HepG2 (cell line): ENCODE data around the gene SAPCD2. TPM values are rescaled to one million over a fixed set of nuclear protein-coding genes. Genes with fewer than 3 reads are reported as not detected.

Experiments
- ARNT2 ChIP-seq: sonication (generic); formaldehyde crosslinking; IDR thresholded peaks from 2 replicates; pipeline ENCODE4 v1.8.0; 2022; ENCODE audit warnings: mild to moderate bottlenecking, low read depth, missing genetic modification reagents, moderate library complexity
- CEBPG ChIP-seq: IDR thresholded peaks from 2 replicates; pipeline ENCODE4 v1.6.1; 2016
- GABPB1 ChIP-seq: IDR thresholded peaks from 2 replicates; pipeline ENCODE4 v1.6.1; 2016; ENCODE audit warnings: mild to moderate bottlenecking, missing genetic modification reagents, moderate library complexity, missing compliant biosample characterization
- HOXD1 ChIP-seq: sonication (generic); formaldehyde crosslinking; IDR thresholded peaks from 2 replicates; pipeline ENCODE4 v1.5.0; 2020; ENCODE audit warnings: missing genetic modification reagents
- MAFF ChIP-seq: IDR thresholded peaks from 2 replicates; pipeline ENCODE4 v1.6.1; 2011; ENCODE audit warnings: low read depth, low read length, improper control_type of control experiment
- PCBP2 ChIP-seq: fragments of 200-400 bp; formaldehyde crosslinking; optimal IDR thresholded peaks from 2 replicates; pipeline ENCODE3; 2018; ENCODE audit warnings: low read length, low read depth; ENCODE audit not compliant: poor library complexity, severe bottlenecking
- PRMT3 ChIP-seq: sonication (generic); formaldehyde crosslinking; IDR thresholded peaks from 2 replicates; pipeline ENCODE4 v1.8.1; 2022; ENCODE audit warnings: low read depth, mild to moderate bottlenecking, moderate library complexity, missing genetic modification reagents, borderline replicate concordance
- RBM39 ChIP-seq: fragments of 200-400 bp; formaldehyde crosslinking; IDR thresholded peaks from one replicate; pipeline ENCODE4 v1.6.1; 2018; ENCODE audit warnings: antibody characterized with exemption, mild to moderate bottlenecking, low read depth, low read length; ENCODE audit not compliant: poor library complexity, severe bottlenecking
- SATB2 ChIP-seq: sonication (generic); formaldehyde crosslinking; IDR thresholded peaks from 2 replicates; pipeline ENCODE4 v1.5.0; 2020; ENCODE audit warnings: missing genetic modification reagents
- SRSF1 ChIP-seq: fragments of 200-400 bp; formaldehyde crosslinking; optimal IDR thresholded peaks from 2 replicates; pipeline ENCODE3; 2017; ENCODE audit warnings: mild to moderate bottlenecking, low read depth, low read length, moderate library complexity
- ZNF713 ChIP-seq: sonication (generic); formaldehyde crosslinking; IDR thresholded peaks from 2 replicates; pipeline ENCODE4 v1.4.0; 2020; ENCODE audit warnings: mild to moderate bottlenecking, missing genetic modification reagents
- polyA plus RNA-seq, 8 experiments: library from polyadenylated mRNA; depleted of rRNA in 3 of 8; stranded (reverse) in 7 of 8; unstranded in 1 of 8; fragments of >200 nt; fragmentation: Illumina TruSeq in 4 of 8; extraction: Trizol in 4 of 8; gene quantifications; 2 replicates each; pipeline versions ENCODE4 v1.2.1 to v1.2.3, GENCODE V29; 2011 to 2016; ENCODE audit warnings: low read depth in 4 of 8, missing spikeins in 1 of 8, mixed read lengths in 1 of 8; ENCODE audit not compliant: insufficient read depth in 1 of 8
- total RNA-seq, 5 experiments: library from RNA; depleted of rRNA; stranded (reverse); fragments of >200 nt; fragmentation: Illumina TruSeq; extraction: Trizol; gene quantifications; 2 replicates each; pipeline ENCODE4 v1.2.3, GENCODE V29; 2016; ENCODE audit warnings: low read depth in 1 of 5
- TF ChIP-seq, protein P1 (sequence below): IDR thresholded peaks from 2 replicates; pipeline ENCODE4 v1.6.1; 2016; ENCODE audit warnings: control low read depth
- TF ChIP-seq, protein P2 (sequence below): sonication (generic); formaldehyde crosslinking; IDR thresholded peaks from 2 replicates; pipeline ENCODE4 v1.4.0; 2020; ENCODE audit warnings: mild to moderate bottlenecking, missing genetic modification reagents
- TF ChIP-seq, protein P3 (sequence below), 2 experiments: sonication (generic) in 1 of 2; formaldehyde crosslinking in 1 of 2; IDR thresholded peaks; 2 replicates each; pipeline versions ENCODE4 v1.4.0 to v1.6.1; 2018 to 2020; ENCODE audit warnings: missing genetic modification reagents in 2 of 2, borderline replicate concordance in 1 of 2, low read depth in 1 of 2, mild to moderate bottlenecking in 1 of 2, missing biosample characterization in 1 of 2
- TF ChIP-seq, protein P4 (sequence below): IDR thresholded peaks from 2 replicates; pipeline ENCODE4 v1.4.0; 2020; ENCODE audit warnings: mild to moderate bottlenecking, missing genetic modification reagents
- TF ChIP-seq, protein P5 (sequence below): sonication (generic); formaldehyde crosslinking; IDR thresholded peaks from 2 replicates; pipeline ENCODE4 v1.8.1; 2023; ENCODE audit warnings: mild to moderate bottlenecking, inconsistent platforms, moderate library complexity, missing genetic modification reagents, borderline replicate concordance
- TF ChIP-seq, protein P6 (sequence below): IDR thresholded peaks from 2 replicates; pipeline ENCODE4 v1.6.1; 2018; ENCODE audit warnings: missing genetic modification reagents, mild to moderate bottlenecking, missing compliant biosample characterization

Gene SAPCD2
- total and polyA plus RNA-seq, 2 of the 13 experiments (the other 11 are each of a cell fraction or from before 2014, with no cell fraction given): 21.9 to 42.8 TPM

DNA sequence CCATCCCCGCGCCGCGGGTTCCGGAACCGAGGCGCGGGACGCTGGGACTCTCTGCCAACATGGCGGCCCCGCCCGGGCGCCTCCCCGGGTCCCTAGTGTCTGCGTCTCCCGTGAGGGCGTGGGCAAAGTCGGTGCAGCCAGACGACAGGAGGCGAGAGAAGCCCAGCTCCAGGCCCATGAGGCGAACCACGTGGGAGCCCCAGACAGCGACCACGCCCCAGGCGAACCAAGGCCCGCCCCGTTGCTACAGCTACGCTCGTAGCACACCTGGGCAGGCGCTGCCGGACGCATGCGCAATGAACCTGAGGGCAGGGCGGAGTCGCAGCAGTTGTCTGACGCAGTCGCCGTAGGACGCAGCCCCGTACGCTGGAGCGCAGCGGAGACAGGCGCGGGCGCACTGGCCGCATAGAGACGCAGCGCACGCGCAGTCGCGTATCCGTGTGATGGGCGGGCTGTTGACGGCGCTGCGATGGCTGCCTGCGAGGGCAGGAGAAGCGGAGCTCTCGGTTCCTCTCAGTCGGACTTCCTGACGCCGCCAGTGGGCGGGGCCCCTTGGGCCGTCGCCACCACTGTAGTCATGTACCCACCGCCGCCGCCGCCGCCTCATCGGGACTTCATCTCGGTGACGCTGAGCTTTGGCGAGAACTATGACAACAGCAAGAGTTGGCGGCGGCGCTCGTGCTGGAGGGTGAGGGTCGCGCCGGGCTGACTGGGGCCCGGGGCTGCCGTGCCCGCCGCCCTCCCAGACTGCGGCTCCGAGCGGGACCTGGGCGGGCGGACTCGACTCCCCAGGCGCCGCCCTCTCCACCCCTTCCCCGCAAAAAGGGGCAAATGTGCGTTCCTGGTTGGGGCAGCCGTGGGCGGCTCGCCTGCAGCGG, 16.4 kb upstream of the SAPCD2 start, which contains the start of gene MAN1B1 (continued):
- 0 out of 2 replicates have a peak, but pooled peaks have one; percentile 15 for TF ChIP-seq HOXD1 (CRISPR knock-in tag)
- TF ChIP-seq, protein P1, sequence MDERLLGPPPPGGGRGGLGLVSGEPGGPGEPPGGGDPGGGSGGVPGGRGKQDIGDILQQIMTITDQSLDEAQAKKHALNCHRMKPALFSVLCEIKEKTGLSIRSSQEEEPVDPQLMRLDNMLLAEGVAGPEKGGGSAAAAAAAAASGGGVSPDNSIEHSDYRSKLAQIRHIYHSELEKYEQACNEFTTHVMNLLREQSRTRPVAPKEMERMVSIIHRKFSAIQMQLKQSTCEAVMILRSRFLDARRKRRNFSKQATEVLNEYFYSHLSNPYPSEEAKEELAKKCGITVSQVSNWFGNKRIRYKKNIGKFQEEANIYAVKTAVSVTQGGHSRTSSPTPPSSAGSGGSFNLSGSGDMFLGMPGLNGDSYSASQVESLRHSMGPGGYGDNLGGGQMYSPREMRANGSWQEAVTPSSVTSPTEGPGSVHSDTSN (CRISPR knock-in tag): peak; percentile 25
- TF ChIP-seq SRSF1: no peak
- peak; percentile 77; the same call in 1 of the 2 replicates for TF ChIP-seq ZNF713
- TF ChIP-seq, protein P2, sequence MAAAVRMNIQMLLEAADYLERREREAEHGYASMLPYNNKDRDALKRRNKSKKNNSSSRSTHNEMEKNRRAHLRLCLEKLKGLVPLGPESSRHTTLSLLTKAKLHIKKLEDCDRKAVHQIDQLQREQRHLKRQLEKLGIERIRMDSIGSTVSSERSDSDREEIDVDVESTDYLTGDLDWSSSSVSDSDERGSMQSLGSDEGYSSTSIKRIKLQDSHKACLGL: peak; percentile 99
- no peak for TF ChIP-seq PCBP2
- TF ChIP-seq, protein P3, sequence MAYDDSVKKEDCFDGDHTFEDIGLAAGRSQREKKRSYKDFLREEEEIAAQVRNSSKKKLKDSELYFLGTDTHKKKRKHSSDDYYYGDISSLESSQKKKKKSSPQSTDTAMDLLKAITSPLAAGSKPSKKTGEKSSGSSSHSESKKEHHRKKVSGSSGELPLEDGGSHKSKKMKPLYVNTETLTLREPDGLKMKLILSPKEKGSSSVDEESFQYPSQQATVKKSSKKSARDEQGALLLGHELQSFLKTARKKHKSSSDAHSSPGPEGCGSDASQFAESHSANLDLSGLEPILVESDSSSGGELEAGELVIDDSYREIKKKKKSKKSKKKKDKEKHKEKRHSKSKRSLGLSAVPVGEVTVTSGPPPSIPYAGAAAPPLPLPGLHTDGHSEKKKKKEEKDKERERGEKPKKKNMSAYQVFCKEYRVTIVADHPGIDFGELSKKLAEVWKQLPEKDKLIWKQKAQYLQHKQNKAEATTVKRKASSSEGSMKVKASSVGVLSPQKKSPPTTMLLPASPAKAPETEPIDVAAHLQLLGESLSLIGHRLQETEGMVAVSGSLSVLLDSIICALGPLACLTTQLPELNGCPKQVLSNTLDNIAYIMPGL (CRISPR knock-in tag; IDR thresholded peaks at IDR 0.05; ENCODE audit: borderline replicate concordance in 1 of 2, low read depth in 1 of 2): peak; percentile 28 to 65; a peak in 3 of 4 replicates
- TF ChIP-seq, protein P4, sequence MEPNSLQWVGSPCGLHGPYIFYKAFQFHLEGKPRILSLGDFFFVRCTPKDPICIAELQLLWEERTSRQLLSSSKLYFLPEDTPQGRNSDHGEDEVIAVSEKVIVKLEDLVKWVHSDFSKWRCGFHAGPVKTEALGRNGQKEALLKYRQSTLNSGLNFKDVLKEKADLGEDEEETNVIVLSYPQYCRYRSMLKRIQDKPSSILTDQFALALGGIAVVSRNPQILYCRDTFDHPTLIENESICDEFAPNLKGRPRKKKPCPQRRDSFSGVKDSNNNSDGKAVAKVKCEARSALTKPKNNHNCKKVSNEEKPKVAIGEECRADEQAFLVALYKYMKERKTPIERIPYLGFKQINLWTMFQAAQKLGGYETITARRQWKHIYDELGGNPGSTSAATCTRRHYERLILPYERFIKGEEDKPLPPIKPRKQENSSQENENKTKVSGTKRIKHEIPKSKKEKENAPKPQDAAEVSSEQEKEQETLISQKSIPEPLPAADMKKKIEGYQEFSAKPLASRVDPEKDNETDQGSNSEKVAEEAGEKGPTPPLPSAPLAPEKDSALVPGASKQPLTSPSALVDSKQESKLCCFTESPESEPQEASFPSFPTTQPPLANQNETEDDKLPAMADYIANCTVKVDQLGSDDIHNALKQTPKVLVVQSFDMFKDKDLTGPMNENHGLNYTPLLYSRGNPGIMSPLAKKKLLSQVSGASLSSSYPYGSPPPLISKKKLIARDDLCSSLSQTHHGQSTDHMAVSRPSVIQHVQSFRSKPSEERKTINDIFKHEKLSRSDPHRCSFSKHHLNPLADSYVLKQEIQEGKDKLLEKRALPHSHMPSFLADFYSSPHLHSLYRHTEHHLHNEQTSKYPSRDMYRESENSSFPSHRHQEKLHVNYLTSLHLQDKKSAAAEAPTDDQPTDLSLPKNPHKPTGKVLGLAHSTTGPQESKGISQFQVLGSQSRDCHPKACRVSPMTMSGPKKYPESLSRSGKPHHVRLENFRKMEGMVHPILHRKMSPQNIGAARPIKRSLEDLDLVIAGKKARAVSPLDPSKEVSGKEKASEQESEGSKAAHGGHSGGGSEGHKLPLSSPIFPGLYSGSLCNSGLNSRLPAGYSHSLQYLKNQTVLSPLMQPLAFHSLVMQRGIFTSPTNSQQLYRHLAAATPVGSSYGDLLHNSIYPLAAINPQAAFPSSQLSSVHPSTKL (CRISPR knock-in tag): no peak
- no peak; the same call in 1 of the 2 replicates for TF ChIP-seq ARNT2 (CRISPR knock-in tag)
- TF ChIP-seq GABPB1: peak; percentile 81
- no peak for TF ChIP-seq MAFF
- TF ChIP-seq PRMT3 (CRISPR knock-in tag): no peak
- peak; percentile 55 for TF ChIP-seq RBM39
- TF ChIP-seq SATB2 (CRISPR knock-in tag): 0 out of 2 replicates have a peak, but pooled peaks have one; percentile 39
- TF ChIP-seq, protein P5, sequence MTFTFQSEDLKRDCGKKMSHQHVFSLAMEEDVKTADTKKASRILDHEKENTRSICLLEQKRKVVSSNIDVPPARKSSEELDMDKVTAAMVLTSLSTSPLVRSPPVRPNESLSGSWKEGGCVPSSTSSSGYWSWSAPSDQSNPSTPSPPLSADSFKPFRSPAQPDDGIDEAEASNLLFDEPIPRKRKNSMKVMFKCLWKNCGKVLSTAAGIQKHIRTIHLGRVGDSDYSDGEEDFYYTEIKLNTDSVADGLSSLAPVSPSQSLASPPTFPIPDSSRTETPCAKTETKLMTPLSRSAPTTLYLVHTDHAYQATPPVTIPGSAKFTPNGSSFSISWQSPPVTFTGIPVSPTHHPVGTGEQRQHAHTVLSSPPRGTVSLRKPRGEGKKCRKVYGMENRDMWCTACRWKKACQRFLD: 0 out of 2 replicates have a peak, but pooled peaks have one; percentile 22
- TF ChIP-seq CEBPG: peak; percentile 10; the same call in 1 of the 2 replicates
- TF ChIP-seq, protein P6, sequence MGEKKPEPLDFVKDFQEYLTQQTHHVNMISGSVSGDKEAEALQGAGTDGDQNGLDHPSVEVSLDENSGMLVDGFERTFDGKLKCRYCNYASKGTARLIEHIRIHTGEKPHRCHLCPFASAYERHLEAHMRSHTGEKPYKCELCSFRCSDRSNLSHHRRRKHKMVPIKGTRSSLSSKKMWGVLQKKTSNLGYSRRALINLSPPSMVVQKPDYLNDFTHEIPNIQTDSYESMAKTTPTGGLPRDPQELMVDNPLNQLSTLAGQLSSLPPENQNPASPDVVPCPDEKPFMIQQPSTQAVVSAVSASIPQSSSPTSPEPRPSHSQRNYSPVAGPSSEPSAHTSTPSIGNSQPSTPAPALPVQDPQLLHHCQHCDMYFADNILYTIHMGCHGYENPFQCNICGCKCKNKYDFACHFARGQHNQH: peak; percentile 44
